Esophagus squamous epithelium (tissue), 5 donors: ENCODE data around the gene SYS1. TPM values are rescaled to one million over a fixed set of nuclear protein-coding genes. Genes with fewer than 3 reads are reported as not detected.

ENCODE experiments used
- DNase-seq: peaks from one replicate; lab custom pipeline; 2025; lab: John Stamatoyannopoulos, UW
- H3K27ac ChIP-seq, 4 donors: fragments of 200-600 bp; sonication (generic); one replicate each; pipeline ENCODE4 v1.5.1; 2016 to 2019; ENCODE audit warnings: mild to moderate bottlenecking in 1 of 4
- H3K27me3 ChIP-seq, 4 donors: fragments of 200-600 bp; sonication (generic); 1 replicate in 3 of 4; 2 replicates in 1 of 4; pipeline versions ENCODE4 v1.5.1 to v1.6.0; 2017 to 2021; ENCODE audit warnings: antibody characterized with exemption in 1 of 4
- H3K36me3 ChIP-seq, 3 donors: fragments of 200-600 bp; sonication (generic); one replicate each; pipeline ENCODE4 v1.5.1; 2016 to 2019
- H3K4me1 ChIP-seq, 3 donors: fragments of 200-600 bp; sonication (generic); one replicate each; pipeline ENCODE4 v1.5.1; 2017 to 2019
- H3K4me3 ChIP-seq, 4 donors: fragments of 200-600 bp; sonication (generic); 1 replicate in 3 of 4; 2 replicates in 1 of 4; pipeline ENCODE4 v1.5.1; 2016 to 2019; ENCODE audit warnings: mild to moderate bottlenecking in 2 of 4, moderate library complexity in 1 of 4
- H3K9me3 ChIP-seq, 3 donors: fragments of 200-600 bp; sonication (generic); one replicate each; pipeline ENCODE4 v1.5.1; 2016 to 2019
- POLR2A ChIP-seq, 4 donors: fragments of 450-650 bp; IDR thresholded peaks; one replicate each; pipeline ENCODE4 v1.6.1; 2017; ENCODE audit warnings: antibody characterized with exemption in 4 of 4, mild to moderate bottlenecking in 4 of 4, moderate library complexity in 3 of 4
- WGBS, 2 donors: methylation state at CpG; one replicate each; pipeline ENCODE4 v1.1.5; 2018; 5-methylcytosine and 5-hydroxymethylcytosine counted together
- intact Hi-C: fragments of 100-400 bp; cut with DNase I; formaldehyde crosslinking; loops from one replicate; pipeline ENCODE4 v1.15.0; 2022
- total RNA-seq, 4 donors: library from RNA; depleted of rRNA; stranded (reverse); fragments of >200 nt; gene quantifications; one replicate each; pipeline ENCODE4 v1.1.0, GENCODE V29; 2016
- TF ChIP-seq, protein P1 (sequence below), 6 experiments: fragments of 450-650 bp in 4 of 6; fragments of 200-600 bp in 2 of 6; sonication (generic) in 2 of 6; IDR thresholded peaks; one replicate each; pipeline ENCODE4 v1.5.1; 2016 to 2019; ENCODE audit warnings: antibody characterized with exemption in 6 of 6, mild to moderate bottlenecking in 4 of 6, moderate library complexity in 4 of 6
- donor health status: DM: yes; HTN: yes; CAD: no.

The SYS1 gene
- total RNA-seq, 4 donors from 2014 or later: 22.3 to 32.4 (median 27.0) TPM

GRCh38 chr20:45361793-45362192 is 1.2 kb upstream of the SYS1 start:
- Histone ChIP-seq H3K9me3 (no peaks in the 10 kb centered on the region), H3K4me3 (no peak overlapping the region), H3K4me1 (peaks cover 36 to 73% (median 50%) of the 10 kb centered on the region in 3 donors), H3K27me3 (no peaks in the 10 kb centered on the region), H3K36me3 (peaks cover 0 to 20% (median 10%) of the 10 kb centered on the region in 3 donors), H3K27ac (peak overlapping the region in 2 of 4 donors; percentile 94 to 95)
- 63 to 64% methylated on average over 6 of the region's 6 CpGs for whole genome bisulfite sequencing, 2 donors
- TF ChIP-seq, protein P1, sequence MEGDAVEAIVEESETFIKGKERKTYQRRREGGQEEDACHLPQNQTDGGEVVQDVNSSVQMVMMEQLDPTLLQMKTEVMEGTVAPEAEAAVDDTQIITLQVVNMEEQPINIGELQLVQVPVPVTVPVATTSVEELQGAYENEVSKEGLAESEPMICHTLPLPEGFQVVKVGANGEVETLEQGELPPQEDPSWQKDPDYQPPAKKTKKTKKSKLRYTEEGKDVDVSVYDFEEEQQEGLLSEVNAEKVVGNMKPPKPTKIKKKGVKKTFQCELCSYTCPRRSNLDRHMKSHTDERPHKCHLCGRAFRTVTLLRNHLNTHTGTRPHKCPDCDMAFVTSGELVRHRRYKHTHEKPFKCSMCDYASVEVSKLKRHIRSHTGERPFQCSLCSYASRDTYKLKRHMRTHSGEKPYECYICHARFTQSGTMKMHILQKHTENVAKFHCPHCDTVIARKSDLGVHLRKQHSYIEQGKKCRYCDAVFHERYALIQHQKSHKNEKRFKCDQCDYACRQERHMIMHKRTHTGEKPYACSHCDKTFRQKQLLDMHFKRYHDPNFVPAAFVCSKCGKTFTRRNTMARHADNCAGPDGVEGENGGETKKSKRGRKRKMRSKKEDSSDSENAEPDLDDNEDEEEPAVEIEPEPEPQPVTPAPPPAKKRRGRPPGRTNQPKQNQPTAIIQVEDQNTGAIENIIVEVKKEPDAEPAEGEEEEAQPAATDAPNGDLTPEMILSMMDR (IDR thresholded peaks at IDR 0.05): no peak
- TF ChIP-seq POLR2A (IDR thresholded peaks at IDR 0.05): no peak
- DNase-seq: no peak
- intact Hi-C loops: no loop called here

GRCh38 chr20:45363611-45364492 is 896 bp downstream of the SYS1 start:
- TF ChIP-seq, protein P1 (IDR thresholded peaks at IDR 0.05): no peak
- TF ChIP-seq POLR2A (IDR thresholded peaks at IDR 0.05): no peak
- peak overlapping the region; percentile 94 to 99 (median 94) for H3K27ac ChIP-seq
- peak overlapping the region; percentile 52 to 92 (median 68) for H3K4me3 ChIP-seq
- intact Hi-C loops: no loop called here
- peaks cover 24 to 68% (median 32%) of the 10 kb centered on the region in 3 donors for H3K4me1 ChIP-seq
- H3K36me3 ChIP-seq: peaks cover 0 to 40% (median 20%) of the 10 kb centered on the region in 3 donors
- WGBS, 2 donors: 35 to 37% methylated on average over 9 of the region's 23 CpGs
- DNase-seq: no peak
- no peaks in the 10 kb centered on the region for H3K27me3 ChIP-seq
- no peaks in the 10 kb centered on the region for H3K9me3 ChIP-seq

DNA sequence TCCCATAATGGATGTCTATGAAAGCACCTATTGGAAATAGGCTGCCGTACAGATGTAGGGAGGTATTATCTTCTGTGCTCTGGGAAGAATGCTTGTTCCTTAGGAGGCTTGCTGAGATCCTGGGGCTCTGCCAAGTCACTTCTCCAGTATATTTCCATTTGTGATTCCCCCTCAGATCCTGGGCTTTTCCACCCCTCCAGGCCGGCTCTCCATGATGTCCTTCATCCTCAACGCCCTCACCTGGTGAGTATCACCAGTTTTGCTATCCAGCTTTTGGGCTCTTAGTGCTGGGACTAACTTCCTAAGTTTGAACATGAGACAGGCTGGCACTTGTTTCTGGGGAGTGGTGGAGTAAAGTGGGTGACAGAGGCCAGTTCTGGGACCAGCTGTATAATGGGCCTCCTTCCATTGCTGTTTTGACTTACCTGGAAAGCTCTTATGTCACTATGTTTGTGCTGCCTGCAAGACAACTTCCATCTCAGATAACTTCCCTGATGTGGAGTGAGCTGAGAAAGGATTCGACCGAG is 2.6 kb downstream of the SYS1 start:
- no peak for DNase-seq
- Histone ChIP-seq H3K27ac (peak overlapping the region in 1 of 4 donors; percentile 16), H3K9me3 (no peaks in the 10 kb centered on the region), H3K4me3 (no peak overlapping the region), H3K27me3 (no peaks in the 10 kb centered on the region), H3K36me3 (peaks cover 0 to 46% (median 20%) of the 10 kb centered on the region in 3 donors), H3K4me1 (peaks cover 21 to 53% (median 23%) of the 10 kb centered on the region in 3 donors)
- TF ChIP-seq, protein P1 (IDR thresholded peaks at IDR 0.05): no peak
- TF ChIP-seq POLR2A (IDR thresholded peaks at IDR 0.05): no peak
- 79 to 86% methylated on average over 4 to 5 of the region's 5 CpGs for WGBS, 2 donors
- intact Hi-C loops: no loop called here

DNA sequence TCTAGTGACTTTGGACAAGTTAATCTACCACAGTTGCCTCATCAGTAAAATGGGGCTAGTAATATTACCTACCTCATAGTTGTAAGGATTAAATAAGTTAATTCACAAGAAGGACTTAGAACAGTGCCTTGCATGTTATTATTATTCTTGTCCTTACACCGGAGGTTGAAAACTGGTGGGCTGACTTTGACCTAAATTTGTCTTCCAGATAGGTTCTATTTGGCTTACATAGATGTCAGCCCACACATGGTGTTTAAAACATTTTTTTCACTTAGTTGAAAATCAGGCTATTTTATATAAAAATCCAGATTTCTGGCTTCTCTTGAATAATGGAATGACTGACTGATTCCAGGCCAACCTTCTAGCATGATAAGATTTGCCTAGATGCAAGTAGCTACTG is 3.2 kb downstream of the SYS1 start:
- no peaks in the 10 kb centered on the region for H3K9me3 ChIP-seq
- no peak overlapping the region for H3K27ac ChIP-seq
- intact Hi-C loops: no loop called here

More for the DNA sequence above, 3.2 kb downstream of the SYS1 start:
- no peak for DNase-seq
- no peak for TF ChIP-seq POLR2A (IDR thresholded peaks at IDR 0.05)
- TF ChIP-seq, protein P1 (IDR thresholded peaks at IDR 0.05): no peak
- H3K36me3 ChIP-seq: peaks cover 0 to 52% (median 20%) of the 10 kb centered on the region in 3 donors
- peaks cover 21 to 53% (median 23%) of the 10 kb centered on the region in 3 donors for H3K4me1 ChIP-seq
- no peaks in the 10 kb centered on the region for H3K27me3 ChIP-seq
- WGBS, 2 donors: 71 to 91% methylated on average over 1 of the region's 1 CpG
- no peak overlapping the region for H3K4me3 ChIP-seq
